ENCODE results near the gene RPP25L.

- TF ChIP-seq POLR2A (IDR thresholded peaks at IDR 0.05) = no peak
- TF ChIP-seq, protein P1, sequence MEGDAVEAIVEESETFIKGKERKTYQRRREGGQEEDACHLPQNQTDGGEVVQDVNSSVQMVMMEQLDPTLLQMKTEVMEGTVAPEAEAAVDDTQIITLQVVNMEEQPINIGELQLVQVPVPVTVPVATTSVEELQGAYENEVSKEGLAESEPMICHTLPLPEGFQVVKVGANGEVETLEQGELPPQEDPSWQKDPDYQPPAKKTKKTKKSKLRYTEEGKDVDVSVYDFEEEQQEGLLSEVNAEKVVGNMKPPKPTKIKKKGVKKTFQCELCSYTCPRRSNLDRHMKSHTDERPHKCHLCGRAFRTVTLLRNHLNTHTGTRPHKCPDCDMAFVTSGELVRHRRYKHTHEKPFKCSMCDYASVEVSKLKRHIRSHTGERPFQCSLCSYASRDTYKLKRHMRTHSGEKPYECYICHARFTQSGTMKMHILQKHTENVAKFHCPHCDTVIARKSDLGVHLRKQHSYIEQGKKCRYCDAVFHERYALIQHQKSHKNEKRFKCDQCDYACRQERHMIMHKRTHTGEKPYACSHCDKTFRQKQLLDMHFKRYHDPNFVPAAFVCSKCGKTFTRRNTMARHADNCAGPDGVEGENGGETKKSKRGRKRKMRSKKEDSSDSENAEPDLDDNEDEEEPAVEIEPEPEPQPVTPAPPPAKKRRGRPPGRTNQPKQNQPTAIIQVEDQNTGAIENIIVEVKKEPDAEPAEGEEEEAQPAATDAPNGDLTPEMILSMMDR (IDR thresholded peaks at IDR 0.05) = no peak
- no peak for TF ChIP-seq POLR2AphosphoS5 (IDR thresholded peaks at IDR 0.05)
These were observed 43.5 kb upstream of the RPP25L start for GRCh38 chr9:34655394-34655793.
